ENCODE data around the gene ZFYVE27. TPM values are rescaled to one million over a fixed set of nuclear protein-coding genes. Genes with fewer than 3 reads are reported as not detected.

Gene ZFYVE27
- total RNA-seq, 4 donors from 2014 or later: 17.9 to 27.1 (median 20.7) TPM

DNA sequence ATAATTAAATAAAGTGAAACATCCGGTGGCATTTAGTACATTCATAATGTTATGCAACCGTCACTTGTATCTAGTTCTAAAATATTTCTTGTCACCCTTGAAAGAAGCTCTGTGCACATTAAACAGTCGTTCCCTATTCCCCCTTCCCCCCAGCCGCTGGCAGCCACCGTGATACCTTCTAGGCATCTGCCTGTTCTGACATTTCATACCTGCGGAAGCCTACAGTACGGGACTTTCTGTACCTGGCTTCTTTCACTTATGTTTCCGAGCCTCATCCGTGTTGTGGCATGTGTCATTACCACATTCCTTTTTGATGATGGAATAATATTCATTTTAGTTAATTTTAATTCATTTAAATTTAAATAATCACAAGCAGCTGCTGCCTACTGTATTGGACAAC lies 48.8 kb downstream of the ZFYVE27 start:
- ATAC-seq (ENCODE audit: low FRiP score) (no peak), DNase-seq (ENCODE audit: low spot score) (no peak)
- TF ChIP-seq, protein P1, sequence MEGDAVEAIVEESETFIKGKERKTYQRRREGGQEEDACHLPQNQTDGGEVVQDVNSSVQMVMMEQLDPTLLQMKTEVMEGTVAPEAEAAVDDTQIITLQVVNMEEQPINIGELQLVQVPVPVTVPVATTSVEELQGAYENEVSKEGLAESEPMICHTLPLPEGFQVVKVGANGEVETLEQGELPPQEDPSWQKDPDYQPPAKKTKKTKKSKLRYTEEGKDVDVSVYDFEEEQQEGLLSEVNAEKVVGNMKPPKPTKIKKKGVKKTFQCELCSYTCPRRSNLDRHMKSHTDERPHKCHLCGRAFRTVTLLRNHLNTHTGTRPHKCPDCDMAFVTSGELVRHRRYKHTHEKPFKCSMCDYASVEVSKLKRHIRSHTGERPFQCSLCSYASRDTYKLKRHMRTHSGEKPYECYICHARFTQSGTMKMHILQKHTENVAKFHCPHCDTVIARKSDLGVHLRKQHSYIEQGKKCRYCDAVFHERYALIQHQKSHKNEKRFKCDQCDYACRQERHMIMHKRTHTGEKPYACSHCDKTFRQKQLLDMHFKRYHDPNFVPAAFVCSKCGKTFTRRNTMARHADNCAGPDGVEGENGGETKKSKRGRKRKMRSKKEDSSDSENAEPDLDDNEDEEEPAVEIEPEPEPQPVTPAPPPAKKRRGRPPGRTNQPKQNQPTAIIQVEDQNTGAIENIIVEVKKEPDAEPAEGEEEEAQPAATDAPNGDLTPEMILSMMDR (IDR thresholded peaks at IDR 0.05): no peak

DNA sequence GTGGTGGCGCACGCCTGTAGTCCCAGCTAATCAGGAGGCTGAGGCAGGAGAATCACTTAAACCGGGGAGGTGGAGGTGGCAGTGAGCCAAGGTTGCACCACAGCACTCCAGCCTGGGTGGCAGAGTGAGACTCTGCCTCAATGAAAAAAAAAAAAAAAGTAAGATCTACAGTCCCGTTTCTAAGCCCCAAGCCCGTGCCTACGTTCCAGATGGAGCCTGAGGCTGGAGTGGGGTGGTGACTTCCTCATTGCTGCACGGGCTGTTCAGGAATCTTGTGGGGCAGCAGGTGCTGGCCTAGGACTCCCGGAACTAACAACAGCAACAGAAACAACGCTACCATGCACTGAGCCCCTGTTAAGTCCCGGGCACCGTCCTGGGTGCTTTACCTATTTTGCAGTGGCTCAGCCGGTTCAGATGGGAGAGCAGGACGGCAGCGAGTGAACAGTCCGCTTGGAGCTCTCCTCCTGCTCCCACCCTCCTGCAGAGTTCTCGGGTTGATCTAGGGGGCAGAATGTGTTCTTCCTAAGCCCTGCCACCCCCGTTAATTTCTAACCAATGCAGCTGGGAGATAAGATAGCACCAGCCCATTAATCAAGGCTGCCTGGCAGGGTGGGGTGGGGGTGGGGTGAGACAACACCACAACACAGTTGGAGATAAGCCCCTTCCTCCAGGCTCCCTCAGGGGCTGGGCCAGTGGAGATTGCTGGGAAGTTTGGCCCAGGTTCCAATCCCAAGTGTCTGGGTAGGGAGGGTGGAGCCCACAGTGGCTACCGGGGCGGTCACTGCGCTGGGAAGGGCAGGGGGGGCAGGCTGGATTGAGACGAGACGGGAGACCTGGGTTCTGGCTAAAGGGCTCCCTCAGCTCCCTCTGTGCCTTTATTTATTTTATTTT lies 51.9 kb downstream of the ZFYVE27 start:
- DNase-seq (ENCODE audit: low spot score) (no peak), ATAC-seq (ENCODE audit: low FRiP score) (no peak)
- TF ChIP-seq, protein P1 (IDR thresholded peaks at IDR 0.05): no peak

DNA sequence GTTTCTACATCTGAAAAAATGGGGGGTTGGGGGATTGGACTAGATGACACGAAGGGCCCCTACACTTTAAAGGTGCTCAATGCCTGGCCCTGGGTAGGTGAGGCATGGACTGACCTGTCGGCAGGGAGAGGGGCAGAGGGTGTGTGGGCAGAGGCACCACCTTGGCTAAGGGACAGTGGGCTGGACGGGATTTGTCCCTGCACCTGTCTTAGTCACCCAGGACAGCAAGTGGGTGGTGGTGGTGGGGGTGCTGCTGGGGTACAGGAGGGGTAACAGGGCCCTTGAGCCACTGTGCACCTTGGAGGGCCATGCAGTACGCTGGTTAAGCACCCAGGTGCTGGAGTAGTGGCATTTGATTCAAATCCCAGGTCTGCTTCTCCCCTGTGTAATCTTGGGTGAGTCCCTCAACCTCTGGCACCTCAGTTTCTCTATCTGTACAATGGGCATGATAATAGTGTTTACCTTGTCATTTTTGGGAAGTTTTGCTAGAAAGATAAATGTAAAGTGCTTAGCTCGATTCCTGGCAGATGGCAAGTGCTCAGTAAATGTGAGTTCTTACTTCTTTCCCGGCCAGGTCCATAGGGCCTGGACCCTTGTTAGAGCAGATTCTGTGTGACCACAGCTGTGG lies 53.0 kb downstream of the ZFYVE27 start:
- ATAC-seq (ENCODE audit: low FRiP score): no peak
- TF ChIP-seq, protein P1 (IDR thresholded peaks at IDR 0.05): no peak
- DNase-seq (ENCODE audit: low spot score): no peak

DNA sequence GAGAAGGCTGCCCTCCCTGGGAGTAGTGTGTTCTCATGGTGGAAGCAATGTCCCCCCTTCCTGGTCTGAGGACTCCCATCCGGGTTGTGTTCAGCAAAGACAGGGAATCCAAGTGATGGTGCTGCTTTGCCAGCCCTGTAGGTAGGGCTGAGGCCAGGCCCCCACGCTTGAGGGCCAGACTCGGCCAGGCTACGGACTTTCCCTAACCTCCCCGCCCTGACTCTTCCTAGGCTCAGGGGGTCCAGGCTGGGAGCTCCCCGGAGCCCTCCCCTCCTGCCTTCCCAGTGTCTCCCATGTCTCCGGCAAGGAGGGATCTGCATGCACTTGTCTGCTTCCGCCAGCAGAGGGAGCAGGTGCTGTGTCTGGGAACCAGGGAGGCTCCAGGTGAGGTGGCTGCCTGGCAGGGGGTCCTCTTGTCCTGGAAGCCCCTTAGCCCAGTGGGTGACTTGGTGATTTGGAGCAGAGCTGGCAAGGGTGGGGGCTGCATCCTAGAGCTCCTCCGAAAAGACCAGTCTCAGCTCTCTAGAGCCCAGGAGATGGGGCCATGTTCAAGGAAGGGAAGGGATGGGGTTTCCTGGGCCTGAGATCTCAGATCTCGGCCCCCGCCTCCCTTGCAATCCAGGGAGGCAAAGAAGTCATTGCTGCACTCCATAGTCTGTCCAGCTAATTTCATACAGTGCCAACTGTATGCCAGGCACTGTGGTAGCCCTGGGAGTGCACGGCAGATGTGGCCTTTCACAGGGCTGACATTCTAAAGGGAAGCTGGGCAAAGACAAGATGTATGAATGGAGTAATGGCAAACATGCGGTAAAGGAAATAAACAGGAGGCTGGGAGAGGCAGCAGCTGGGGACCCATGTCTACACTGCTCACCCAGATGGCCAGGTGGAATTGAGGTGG lies 55.1 kb downstream of the ZFYVE27 start:
- ATAC-seq (ENCODE audit: low FRiP score) (peak; percentile 61), DNase-seq (ENCODE audit: low spot score) (peak; percentile 44)
- TF ChIP-seq, protein P1 (IDR thresholded peaks at IDR 0.05): peak in 1 of 3 donors; percentile 39

DNA sequence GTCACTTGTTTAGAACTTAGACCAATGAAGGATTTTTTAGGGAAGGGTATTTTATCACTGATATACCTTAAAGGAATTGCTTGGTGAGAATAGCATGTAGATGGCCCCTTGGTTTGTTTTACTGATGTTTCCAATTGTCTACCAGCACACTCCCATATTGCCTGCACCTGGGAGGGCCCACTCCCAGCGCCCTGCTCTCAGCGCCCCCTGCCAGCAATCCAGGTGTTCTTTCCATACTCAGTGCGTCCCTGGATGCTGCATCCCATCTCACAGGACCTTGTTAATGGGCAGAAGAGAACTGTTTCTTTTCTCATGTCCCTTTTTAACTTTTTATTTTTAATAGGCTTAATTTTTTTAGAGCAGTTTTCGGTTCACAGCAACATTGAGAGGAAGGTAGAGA lies 59.0 kb downstream of the ZFYVE27 start:
- TF ChIP-seq, protein P1 (IDR thresholded peaks at IDR 0.05): no peak
- DNase-seq (ENCODE audit: low spot score): no peak

DNA sequence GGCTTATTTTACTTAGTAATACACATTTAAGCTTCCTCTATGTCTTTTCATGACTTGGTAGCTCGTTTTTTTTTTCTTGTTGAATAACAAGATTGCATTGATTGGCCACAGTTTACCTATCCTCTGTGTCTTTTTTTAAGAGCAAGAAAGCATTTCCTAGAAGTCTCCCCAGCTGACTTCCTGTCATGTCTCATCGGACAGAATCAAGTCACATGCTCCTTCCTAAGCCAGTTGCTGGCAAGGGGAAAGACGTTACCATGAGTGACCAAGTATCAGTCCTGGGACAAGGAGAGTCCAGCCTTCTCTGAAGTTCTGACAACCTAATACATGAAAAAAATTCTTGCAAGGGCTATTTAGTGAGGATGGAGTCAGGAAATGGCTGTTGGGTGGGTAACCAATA lies 59.7 kb downstream of the ZFYVE27 start:
- no peak for DNase-seq (ENCODE audit: low spot score)
- TF ChIP-seq, protein P1 (IDR thresholded peaks at IDR 0.05): no peak

More for the DNA sequence above, 59.0 kb downstream of the ZFYVE27 start:
- no peak for ATAC-seq (ENCODE audit: low FRiP score)

More for the DNA sequence above, 59.7 kb downstream of the ZFYVE27 start:
- ATAC-seq (ENCODE audit: low FRiP score): no peak

Data from omental fat pad (tissue), 4 donors.